GM19455 (cell line): ENCODE measurements around the gene SLC16A7.

Experiments
- ATAC-seq: cut with Tn5 transposase; IDR thresholded peaks from one replicate; pipeline ENCODE4 v1.9.1; 2021; ENCODE audit not compliant: unreplicated experiment

SLC16A7 gene

DNA sequence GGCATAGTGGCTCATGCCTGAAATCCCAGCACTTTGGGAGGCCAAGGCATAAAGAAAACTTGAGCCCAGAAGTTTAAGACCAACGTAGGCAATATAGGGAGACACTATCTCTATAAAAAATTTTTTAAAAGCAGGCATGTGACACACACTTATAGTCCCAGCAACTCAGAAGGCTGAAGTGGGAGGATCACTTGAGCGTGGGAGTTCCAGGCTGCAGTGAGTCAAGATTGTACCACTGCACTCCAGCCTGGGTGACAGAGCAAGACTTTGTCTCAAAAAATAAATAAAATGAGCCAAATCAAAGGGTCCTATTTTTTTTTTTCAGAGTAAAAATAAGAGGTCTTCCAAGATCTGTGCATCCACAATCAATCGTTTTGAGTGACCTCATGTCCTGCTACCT is 237.6 kb downstream of the SLC16A7 start:
- ATAC-seq, result no peak

GRCh38 chr12:59834659-59835474 is 239.0 kb downstream of the SLC16A7 start:
- ATAC-seq, result no peak
